Measurements from ENCODE around the gene NACC2. TPM values are rescaled to one million over a fixed set of nuclear protein-coding genes. Genes with fewer than 3 reads are reported as not detected.
A peak's percentile ranks its signal among the peaks of the same experiment; 100 is the strongest.

The NACC2 gene
- total and polyA plus RNA-seq, 9 of the 15 experiments (the other 6 are each of a cell fraction or from before 2014, with no cell fraction given): 0.70 to 25.1 (median 5.6) TPM

GRCh38 chr9:136004219-136004618 lies 90.9 kb downstream of the NACC2 start:
- no TSS peak for BruUV-seq (replicated peaks)
- Histone ChIP-seq H3K4me1 (replicated peaks in 1 of 2; ENCODE audit: control insufficient read depth in 2 of 2, insufficient read depth in 2 of 2, low read length in 2 of 2) (peaks cover 7 to 62% of the 10 kb centered on the region in 2 experiments), H3K27ac (ENCODE audit: extremely low read depth, low read depth, low read length) (no peak overlapping the region), H4K20me1 (replicated peaks; ENCODE audit: control insufficient read depth, insufficient read depth, low read length) (no peaks in the 10 kb centered on the region; the same call in 1 of the 2 replicates), H2AFZ (ENCODE audit: low read depth, low read length) (no peak overlapping the region), H3K4me3 (no peak overlapping the region), H3K9me3 (replicated peaks; ENCODE audit: control insufficient read depth, insufficient read depth, low read depth, low read length) (no peaks in the 10 kb centered on the region), H3K79me2 (ENCODE audit: control insufficient read depth, insufficient read depth, low read length) (no peaks in the 10 kb centered on the region), H3K9me1 (ENCODE audit: control insufficient read depth, insufficient read depth, low read length) (peaks cover 15% of the 10 kb centered on the region), H3K27me3 (ENCODE audit: control insufficient read depth in 2 of 2, insufficient read depth in 2 of 2, low read length in 2 of 2) (no peaks in the 10 kb centered on the region), H3K4me2 (ENCODE audit: insufficient read depth, low read length) (no peak overlapping the region), H3K36me3 (ENCODE audit: control insufficient read depth, insufficient read depth, low read length) (peaks cover 10% of the 10 kb centered on the region; the same call in 1 of the 3 replicates), H3K9ac (ENCODE audit: insufficient read depth in 1 of 2, low read depth in 2 of 2, low read length in 2 of 2) (peak overlapping the region in 1 of 2 experiments; percentile 79; a peak in 2 of 4 replicates)
- 39% methylated on average over 6 of the region's 9 CpGs for WGBS (ENCODE audit: insufficient coverage, low coverage, missing lambda C conversion rate)
- in situ Hi-C loops (cut with MboI): no loop called here
- ChIA-PET CTCF (ENCODE audit: low intra/inter-chr PET ratio) (no interaction called here), POLR2A (interaction anchor here (0.7 kb wide), 1 partner anchor 1609 kb away, joined by 3 read pairs; no protein-coding TSS in a partner anchor)
- TF ChIP-seq TBL1XR1 (IDR thresholded peaks at IDR 0.05; ENCODE audit: low read length in 2 of 2): no peak
- peak; percentile 19; the same call in 1 of the 2 replicates for TF ChIP-seq ZBTB7A (IDR thresholded peaks at IDR 0.05; ENCODE audit: borderline replicate concordance, control insufficient read depth, low read depth, low read length)
- TF ChIP-seq, protein P1, sequence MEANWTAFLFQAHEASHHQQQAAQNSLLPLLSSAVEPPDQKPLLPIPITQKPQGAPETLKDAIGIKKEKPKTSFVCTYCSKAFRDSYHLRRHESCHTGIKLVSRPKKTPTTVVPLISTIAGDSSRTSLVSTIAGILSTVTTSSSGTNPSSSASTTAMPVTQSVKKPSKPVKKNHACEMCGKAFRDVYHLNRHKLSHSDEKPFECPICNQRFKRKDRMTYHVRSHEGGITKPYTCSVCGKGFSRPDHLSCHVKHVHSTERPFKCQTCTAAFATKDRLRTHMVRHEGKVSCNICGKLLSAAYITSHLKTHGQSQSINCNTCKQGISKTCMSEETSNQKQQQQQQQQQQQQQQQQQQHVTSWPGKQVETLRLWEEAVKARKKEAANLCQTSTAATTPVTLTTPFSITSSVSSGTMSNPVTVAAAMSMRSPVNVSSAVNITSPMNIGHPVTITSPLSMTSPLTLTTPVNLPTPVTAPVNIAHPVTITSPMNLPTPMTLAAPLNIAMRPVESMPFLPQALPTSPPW (CRISPR knock-in tag; IDR thresholded peaks at IDR 0.05): peak; percentile 9; the same call in 1 of the 2 replicates
- intact Hi-C loops (cut with micrococcal nuclease): no loop called here
- no peak for FAIRE-seq
- ATAC-seq: peak; percentile 37
- DNase-seq (ENCODE audit: extremely low read depth in 1 of 4, low spot score in 3 of 4): no peak

Measured in K562 (cell line).